ENCODE results near the gene LRRC15. TPM values are rescaled to one million over a fixed set of nuclear protein-coding genes. Genes with fewer than 3 reads are reported as not detected.

The LRRC15 gene
- total RNA-seq, 1 donor from 2014 or later, result not detected

- ATAC-seq (ENCODE audit: low read depth), result no peak
- peaks cover 30% of the 10 kb centered on the region for H3K27me3 Mint-ChIP-seq
- intact Hi-C loops (cut with micrococcal nuclease), result no loop called here
- H3K9me3 Mint-ChIP-seq, result peaks cover 9% of the 10 kb centered on the region
- peaks cover 32% of the 10 kb centered on the region for H3K4me1 Mint-ChIP-seq
- no peak for DNase-seq
- no peak overlapping the region for H3K27ac Mint-ChIP-seq
- CTCF ChIA-PET, result interaction anchor here (1.2 to 1.5 kb wide), 3 partner anchors 9 to 51 kb away, joined by 4 to 6 read pairs (median 5); no protein-coding TSS in a partner anchor
- no peak overlapping the region for H3K4me3 Mint-ChIP-seq
- TF ChIP-seq CTCF (IDR thresholded peaks at IDR 0.05), result no peak
- POLR2A ChIA-PET, result no interaction called here
- no peaks in the 10 kb centered on the region for H3K36me3 Mint-ChIP-seq (ENCODE audit: low read depth)
These were observed 25.7 kb upstream of the LRRC15 start for GRCh38 chr3:194395212-194395611.

DNA sequence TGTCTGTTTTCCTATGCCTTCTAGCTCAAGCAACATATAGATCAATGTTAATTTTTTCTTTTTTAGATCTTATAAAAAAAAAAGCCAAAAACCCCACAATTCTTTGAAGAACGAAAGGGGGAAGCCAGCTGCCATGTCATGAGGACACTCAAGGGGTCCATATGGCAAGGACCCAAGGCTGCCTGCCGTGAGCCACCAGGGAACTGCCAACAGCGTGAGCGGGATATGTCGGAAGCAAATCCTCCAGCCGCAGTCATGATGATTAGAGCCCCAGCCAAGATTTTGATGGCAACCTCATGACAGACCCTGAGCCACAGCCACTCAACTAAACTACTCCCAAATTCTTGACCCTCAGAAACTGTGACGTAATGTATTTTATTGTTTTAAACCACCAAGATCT, 23.0 kb upstream of the LRRC15 start:
- CTCF ChIA-PET, result no interaction called here
- H3K27me3 Mint-ChIP-seq, result peaks cover 9% of the 10 kb centered on the region
- no peak for ATAC-seq (ENCODE audit: low read depth)
- no peak for TF ChIP-seq CTCF (IDR thresholded peaks at IDR 0.05)
- H3K36me3 Mint-ChIP-seq (ENCODE audit: low read depth), result no peaks in the 10 kb centered on the region
- H3K9me3 Mint-ChIP-seq, result peaks cover 9% of the 10 kb centered on the region
- no peak for DNase-seq
- H3K4me3 Mint-ChIP-seq, result no peak overlapping the region
- intact Hi-C loops (cut with micrococcal nuclease), result no loop called here
- POLR2A ChIA-PET, result no interaction called here
- H3K4me1 Mint-ChIP-seq, result peaks cover 16% of the 10 kb centered on the region
- no peak overlapping the region for H3K27ac Mint-ChIP-seq

DNA sequence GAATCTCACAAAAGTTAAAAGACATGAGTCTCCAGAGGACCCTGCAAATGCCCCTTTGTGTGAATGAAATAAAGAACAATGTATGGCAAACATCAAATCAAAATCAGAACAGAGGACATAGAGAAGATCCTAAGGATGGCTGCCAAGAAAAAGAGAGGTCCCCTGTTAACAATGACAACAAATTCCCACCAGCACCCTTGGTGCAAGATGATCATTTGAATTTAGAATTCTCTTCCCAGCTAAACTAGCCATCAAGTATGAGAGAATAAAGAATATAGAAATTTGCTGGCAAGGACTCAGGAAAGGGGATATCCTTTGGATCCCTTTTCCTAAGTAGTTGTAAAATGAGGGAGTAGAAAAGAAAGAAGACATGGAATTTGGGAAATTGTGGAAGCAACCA, 21.3 kb upstream of the LRRC15 start:
- Mint-ChIP-seq H3K36me3 (ENCODE audit: low read depth) (no peaks in the 10 kb centered on the region), H3K4me3 (no peak overlapping the region), H3K4me1 (peaks cover 3% of the 10 kb centered on the region), H3K9me3 (peaks cover 9% of the 10 kb centered on the region), H3K27ac (no peak overlapping the region), H3K27me3 (peaks cover 7% of the 10 kb centered on the region)
- POLR2A ChIA-PET, result no interaction called here
- no peak for DNase-seq
- no peak for ATAC-seq (ENCODE audit: low read depth)
- intact Hi-C loops (cut with micrococcal nuclease), result no loop called here
- TF ChIP-seq CTCF (IDR thresholded peaks at IDR 0.05), result no peak
- CTCF ChIA-PET, result no interaction called here

GRCh38 chr3:194389269-194389668, 19.7 kb upstream of the LRRC15 start:
- no peaks in the 10 kb centered on the region for H3K36me3 Mint-ChIP-seq (ENCODE audit: low read depth)
- ChIA-PET POLR2A (no interaction called here), CTCF (no interaction called here)
- H3K4me1 Mint-ChIP-seq, result no peaks in the 10 kb centered on the region
- ATAC-seq (ENCODE audit: low read depth) (no peak), DNase-seq (no peak)
- H3K4me3 Mint-ChIP-seq, result no peak overlapping the region
- H3K9me3 Mint-ChIP-seq, result peaks cover 9% of the 10 kb centered on the region
- intact Hi-C loops (cut with micrococcal nuclease), result no loop called here
- peaks cover 7% of the 10 kb centered on the region for H3K27me3 Mint-ChIP-seq
- H3K27ac Mint-ChIP-seq, result no peak overlapping the region
- no peak for TF ChIP-seq CTCF (IDR thresholded peaks at IDR 0.05)

DNA sequence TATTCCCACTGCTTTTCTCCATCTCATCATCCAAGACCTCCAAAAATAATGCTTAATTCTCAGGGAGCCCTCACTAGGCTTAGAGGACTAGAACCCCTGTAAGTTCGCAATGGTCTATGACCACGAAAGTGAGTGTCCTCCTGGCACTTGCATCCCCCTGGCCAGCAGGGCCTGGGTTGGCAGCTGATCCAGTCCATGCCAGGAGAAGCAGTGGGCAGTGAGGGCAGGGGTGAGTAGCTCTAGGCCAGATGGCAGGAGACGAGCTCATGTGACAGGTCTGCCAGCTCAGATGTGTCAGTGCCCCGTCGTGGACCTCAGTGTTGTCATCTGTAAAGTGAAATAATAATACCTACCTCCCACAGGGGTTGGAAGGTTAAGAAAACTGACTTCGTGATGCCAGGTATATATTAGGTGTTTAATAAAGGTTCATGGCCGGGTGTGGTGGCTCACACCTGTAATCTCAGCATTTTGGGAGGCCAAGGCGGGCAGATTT, 18.4 kb upstream of the LRRC15 start:
- peaks cover 14% of the 10 kb centered on the region for H3K27me3 Mint-ChIP-seq
- H3K27ac Mint-ChIP-seq, result no peak overlapping the region
- no peak for DNase-seq
- ATAC-seq (ENCODE audit: low read depth), result no peak
- ChIA-PET POLR2A (no interaction called here), CTCF (no interaction called here)
- TF ChIP-seq CTCF (IDR thresholded peaks at IDR 0.05), result no peak
- H3K9me3 Mint-ChIP-seq, result peaks cover 9% of the 10 kb centered on the region
- no peaks in the 10 kb centered on the region for H3K4me1 Mint-ChIP-seq
- no peak overlapping the region for H3K4me3 Mint-ChIP-seq
- no peaks in the 10 kb centered on the region for H3K36me3 Mint-ChIP-seq (ENCODE audit: low read depth)
- intact Hi-C loops (cut with micrococcal nuclease), result no loop called here
